CD4-positive, alpha-beta T cell treated with Interleukin-4 for 4 hours (primary cell): Measurements from ENCODE around the gene ADRB2.

Source experiments
- DNase-seq: peaks from one replicate; pipeline ENCODE4 v3.0.0-alpha.2; 2020

ADRB2 gene

DNA sequence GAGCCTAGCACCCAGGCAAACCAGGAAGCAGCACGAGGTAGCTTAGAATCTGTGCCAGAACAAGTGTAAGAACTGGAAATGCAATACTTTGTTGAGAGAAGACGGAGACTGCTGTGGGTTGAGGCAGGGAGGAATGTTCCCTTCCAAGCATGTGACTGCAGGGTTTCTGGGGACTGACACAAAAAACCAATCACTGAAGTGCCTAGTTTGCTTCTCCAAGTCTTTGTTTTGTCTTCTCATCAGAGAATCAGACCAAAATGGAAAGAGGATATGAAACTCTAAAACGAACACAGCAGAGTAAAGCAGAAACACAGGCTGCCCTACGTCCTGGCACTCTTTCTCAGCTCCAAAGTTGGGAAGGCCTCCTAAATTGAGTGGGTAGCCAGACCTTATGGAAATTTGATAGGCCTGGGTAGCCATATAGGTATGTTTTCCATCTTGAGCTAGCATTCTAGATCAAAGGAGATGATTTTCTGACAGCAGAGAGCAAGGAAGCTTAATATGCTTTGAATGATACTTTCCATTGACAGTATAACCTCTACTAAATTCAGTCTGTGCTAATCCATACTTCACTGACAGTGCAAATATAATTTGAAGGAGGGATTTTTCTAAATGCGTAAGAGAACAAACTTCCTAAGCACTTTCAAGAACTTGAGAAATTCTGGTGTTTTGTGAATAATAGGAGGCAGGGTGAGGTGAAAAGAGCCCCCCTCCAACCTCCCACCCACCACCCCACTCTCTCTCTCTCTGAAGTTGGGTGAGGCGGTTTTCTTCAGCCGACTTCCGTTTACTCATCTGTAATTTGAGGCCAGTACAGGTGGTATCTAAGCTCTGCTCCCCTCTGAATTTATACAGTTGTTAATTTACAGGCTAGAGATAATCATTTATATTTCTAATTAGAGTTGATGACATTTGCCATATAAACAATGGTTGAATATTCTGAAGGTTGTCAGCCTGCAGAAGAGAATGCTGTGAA is 5.5 kb downstream of the ADRB2 start:
- no peak for DNase-seq

DNA sequence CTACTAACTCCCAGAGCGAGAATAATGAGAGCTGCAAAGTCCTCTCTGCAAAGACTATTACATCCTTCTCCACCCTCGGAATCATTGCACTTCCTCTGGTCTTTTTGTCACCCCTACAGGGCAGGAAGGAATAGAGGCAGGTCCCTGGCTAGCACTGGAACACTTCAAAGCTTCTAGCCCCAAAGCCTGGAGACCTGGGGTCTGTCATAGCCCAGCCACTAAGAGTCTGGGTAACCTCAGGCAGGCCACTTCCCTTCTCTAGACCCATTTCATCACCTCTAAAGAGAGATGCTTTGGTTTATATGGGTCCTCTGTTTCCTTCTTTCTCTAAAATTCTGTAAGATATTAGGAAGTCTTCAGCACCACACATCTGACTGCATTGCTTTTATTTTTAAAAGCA is 6.7 kb downstream of the ADRB2 start:
- no peak for DNase-seq

DNA sequence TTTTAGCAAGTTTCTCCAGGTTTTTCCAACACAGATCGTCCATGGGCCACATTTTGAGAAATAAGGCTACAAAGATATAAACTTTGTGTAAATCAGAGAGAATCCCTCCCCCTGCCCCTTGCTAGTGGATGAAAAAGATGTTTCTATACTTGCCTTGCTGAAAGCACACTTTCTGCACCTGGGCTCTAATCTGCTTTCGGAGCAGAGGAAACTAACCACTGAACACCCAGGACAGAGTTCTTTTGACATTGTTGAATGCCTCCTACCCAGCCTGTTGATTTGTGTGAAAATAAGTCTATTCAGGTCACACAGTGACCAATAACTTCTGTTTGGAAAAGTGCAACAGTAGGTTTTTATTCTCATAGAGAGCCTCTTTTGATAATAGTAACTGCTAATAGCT is 7.5 kb downstream of the ADRB2 start:
- DNase-seq: no peak

DNA sequence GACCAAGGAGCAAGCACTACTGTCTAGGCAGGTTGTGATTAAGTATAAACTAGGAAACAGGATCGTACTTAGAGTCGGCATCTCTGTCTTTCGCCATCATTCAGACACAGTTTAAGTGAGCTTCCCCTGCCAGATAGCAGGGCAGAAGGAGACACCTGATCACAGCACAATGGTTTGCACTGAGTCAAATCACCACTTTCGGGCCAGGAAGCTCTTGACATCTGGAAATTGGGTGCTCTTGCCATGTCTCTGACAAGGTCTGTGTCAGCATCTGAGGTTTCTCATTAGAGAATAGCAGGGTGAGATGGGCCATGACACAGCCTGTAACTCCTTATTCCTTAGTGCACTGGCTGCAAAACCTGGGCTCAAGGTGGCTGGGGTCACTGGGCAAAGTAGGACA is 8.3 kb downstream of the ADRB2 start:
- DNase-seq: no peak

DNA sequence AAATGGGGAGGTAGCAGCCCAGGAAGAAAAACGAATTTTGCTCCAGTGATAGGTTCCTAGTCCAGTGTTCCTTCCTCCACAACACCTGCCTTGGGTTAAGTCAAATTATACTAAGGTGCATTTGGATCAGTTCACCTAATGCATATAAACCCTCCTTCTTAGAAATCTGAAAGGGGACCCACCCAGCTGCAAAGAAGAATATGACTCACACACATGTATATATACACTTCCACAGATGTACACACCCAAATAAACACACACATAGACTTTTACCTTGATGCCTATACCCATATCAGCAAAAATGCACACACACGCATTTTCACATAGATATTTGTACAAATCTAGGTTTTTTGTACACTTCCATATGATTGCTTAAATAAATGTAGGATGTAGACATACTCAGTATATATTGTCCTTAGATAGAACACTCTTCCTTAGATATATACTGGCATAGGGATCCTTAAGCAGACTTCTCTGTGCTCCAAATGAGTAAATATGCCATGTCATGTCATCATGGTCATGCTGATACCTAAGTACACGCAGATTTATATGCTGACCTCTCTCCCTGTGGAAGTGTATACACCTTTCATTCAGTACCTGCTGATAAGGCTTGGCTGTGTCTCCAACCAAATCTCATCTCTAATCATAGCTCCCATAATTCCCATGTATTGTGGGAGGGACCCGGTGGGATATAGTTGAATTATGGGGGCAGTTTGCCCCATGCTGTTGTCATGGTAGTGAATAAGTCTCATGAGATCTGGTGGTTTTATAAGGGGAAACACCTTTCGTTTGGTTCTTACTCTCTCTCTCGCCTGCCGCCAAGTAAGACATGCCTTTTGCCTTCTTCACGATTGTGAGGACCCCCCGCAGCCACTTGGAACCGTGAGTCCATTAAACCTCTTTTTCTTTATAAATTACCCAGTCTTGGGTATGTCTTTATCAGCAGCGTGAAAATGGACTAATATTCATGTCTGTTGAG is 10.2 kb downstream of the ADRB2 start:
- DNase-seq: no peak

DNA sequence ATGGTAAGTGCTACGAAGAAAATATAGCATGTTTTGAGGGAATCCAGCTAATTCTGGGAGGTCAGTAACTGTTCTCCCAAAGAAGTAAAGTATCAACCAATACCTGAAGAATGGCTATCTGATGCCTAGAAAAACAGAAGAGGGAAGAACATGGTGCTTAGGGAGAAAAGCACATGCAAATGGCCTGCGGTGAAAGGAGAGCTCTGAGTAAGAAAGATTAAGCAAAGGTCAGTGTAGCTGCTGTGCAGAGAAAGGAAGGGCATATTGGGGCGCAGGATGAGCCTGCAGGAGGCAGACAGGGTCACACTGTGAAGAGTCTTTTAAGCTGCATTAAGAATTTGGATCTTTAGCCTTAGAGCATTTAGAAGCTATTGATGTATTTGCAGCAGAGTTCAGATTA is 11.0 kb downstream of the ADRB2 start:
- DNase-seq: no peak

DNA sequence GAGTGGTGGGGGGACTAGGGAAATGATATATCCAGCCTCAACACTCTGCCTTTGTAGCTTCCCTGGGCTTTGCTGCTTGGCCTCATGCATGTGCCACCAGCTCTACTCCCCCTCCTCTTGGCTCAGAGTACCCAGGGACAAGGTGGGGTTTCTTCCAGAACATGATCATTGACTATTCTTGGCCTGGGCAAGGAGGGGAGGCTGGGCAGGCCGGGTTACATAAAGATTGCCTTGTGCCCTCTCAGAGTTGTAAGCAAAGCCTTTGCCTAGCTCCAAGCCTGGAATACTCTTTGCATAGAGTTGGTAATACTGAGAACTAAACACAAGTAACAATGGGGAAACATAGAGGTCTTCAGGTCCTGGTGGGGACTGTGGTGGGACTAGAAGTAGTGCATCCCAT is 11.9 kb downstream of the ADRB2 start:
- no peak for DNase-seq

DNA sequence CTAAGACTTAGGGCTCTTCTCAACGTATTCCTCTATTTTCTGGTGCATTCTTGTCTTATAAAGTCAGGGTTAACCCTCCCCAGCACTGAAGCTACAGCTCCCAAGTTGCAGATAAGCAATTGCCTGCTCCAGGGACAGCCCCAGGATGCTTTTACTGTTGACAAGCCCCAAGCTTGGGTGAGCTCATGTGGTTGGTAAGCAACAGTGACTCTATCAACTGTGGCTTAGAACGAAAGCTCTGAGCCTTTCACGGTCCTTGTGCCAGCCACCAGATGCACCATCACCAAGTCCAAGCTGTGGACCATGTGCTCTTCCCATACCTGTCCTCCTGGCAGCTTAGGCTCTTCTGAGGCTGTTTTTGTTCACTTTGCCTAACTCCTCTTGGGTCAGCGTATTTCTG is 13.5 kb downstream of the ADRB2 start:
- no peak for DNase-seq

DNA sequence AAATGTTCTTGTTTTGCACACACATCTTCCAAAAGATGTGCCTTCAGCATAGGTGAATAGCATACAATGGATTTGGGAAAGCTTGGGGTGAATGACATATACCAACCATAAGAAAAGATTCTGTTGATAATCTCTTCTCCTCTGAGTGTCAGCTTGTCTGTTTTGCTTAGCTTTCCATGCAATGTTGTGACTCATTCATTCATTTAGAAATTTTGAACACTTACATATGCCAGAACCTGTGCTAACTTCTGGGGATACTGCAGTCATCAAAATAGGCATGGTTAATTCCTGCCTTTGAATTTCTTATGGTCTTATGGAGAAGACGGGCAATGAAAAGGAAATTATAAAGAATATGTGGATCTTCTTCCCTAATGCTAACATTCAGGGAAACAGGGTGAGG is 14.1 kb downstream of the ADRB2 start:
- no peak for DNase-seq

DNA sequence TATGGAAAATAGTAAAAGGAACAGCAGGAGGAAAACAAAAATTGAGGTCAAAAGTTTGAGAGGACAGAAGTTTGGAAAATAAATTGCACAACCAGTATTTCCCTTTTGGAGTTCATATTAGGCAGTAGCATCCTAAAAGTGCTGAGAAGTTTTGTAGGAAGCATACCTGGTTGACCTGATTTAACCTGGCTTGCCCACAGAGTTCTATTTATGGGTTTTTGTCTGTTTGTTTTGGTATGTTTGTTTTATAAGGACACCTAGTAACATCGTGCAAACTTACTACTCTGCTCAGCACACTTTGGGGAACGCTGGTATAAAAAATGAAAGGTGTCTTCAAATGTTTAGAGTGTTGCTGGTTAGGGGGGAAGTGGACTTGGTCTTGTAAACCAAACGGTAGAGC is 15.1 kb downstream of the ADRB2 start:
- DNase-seq: no peak

DNA sequence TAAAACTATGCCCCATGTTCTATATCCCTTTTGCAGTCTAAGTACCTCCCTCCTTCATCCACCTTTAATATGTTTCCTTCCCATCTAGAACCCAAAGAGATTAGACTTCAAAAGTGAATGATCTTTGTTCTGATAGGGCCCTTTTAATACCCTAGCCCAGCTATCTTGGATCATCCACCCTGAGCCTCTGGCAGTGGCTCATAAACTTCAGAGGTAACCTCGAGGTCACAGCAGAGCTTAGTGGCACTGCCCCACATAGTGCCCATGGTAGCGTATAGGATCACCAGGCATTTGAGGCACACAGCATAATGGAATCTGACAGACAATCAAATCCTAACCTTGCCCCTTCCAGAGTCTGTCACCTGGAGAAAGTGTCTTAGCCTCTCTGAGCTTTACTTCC is 15.8 kb downstream of the ADRB2 start:
- no peak for DNase-seq

DNA sequence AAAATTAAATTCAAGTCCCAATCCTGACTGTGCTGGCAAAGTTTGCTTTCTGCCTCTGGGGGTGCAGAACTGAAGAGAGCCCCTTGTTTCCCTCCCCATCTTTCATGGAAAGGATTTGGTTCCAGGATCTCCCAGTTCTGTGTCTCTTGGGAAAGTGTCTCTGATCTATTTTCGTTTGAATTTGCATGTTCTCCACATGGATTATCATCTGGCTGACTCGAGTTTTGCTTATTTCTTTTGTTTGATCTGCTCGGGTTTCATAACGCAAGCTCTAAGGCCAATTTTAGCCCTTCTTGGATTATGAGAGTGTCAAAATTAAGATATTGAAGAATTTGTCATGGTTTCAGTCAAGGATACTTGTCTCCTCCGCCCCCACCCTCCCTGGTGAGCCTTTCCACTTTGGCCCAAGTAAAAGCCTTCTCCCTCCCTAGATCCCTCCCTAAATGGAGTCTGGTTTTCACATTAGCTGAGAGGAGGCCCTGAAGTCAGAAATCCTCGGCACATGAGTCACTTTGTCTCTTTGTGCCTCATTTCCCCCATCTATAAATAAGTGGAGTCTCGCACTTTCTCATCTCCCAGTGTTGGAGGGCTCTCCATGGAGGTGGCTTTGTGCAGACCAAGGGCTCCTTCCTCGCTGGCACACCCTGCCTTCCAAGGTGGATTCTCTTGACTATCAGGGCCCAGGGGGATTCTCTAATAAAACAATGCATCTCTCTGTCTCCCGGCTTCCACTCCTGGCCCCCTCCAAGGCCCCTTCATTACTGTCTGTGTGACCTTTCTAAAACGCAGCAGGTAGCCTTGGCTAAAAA is 17.3 kb downstream of the ADRB2 start:
- DNase-seq: no peak

DNA sequence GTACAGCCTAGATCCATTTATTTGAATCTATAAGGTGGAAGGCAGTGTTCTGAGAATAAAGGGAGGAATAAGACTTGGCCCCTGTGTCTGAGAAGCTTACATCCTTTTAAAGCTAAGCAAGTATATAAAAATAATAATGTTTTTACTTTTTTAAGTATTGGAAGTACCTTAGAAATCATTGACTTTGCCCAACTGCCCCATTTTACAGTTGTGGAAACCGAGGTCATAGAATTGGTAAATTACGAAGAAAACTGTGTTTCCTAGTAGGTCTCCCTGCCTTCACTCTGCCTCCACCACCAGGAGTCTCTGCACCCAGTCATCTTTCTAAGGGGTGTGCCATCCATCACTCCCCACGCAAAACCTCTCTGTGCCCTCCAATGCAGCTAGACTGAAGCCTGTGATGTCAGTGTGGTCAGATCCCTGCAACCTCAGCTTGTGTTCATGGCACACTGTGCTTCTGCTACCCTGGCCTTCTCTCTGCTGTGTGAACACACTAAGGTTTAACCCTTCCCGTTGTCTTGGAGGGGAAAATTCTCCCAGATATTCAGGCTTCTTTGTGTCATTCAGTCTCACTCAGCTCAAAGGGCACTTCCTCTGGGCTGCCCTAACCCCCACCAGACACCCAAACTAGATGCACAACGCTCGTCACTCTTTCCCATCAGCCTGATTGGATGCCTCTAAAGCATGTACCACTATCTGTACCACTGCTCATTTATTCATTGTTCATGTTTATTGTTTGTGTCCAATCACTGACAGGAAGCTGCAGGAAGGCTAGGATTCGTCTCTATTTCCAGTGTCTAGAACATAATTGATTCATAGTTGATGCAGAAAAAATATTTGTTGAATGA is 18.2 kb downstream of the ADRB2 start:
- DNase-seq: peak; percentile 60

DNA sequence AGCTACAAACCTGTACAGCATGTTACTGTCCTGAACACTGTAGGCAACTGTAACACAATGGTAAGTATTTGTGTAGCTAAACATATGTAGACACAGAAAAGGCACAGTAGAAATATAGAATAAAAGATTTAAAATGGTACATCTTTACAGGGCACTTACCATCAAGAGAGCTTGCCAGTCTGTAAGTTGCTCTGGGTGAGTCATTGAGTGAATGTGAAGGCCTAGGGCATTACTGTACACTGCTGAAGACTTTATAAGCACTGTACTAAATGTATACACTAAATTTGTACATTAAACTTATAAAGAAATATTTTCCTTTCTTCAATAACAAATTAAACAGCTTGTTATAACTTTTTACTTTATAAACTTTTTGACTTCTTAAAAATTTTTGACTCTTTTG is 20.5 kb downstream of the ADRB2 start:
- DNase-seq: no peak

DNA sequence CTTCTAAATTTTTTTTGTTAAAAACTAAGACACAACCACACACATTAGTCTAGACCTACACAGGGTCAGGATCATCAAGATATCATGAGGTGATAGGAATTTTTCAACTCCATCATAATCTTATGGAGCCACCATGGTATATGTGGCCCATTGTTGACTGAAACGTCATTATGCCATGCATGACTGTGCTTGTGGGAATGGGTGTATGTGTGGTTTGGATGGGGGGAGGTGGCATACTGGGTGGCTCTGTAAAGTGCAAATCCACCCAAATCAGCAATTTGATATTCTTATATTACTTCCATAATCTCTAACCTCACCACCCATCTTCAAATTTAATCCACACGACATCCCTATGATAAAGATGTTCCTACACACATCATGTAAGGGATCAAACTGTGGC is 21.0 kb downstream of the ADRB2 start:
- DNase-seq: no peak

DNA sequence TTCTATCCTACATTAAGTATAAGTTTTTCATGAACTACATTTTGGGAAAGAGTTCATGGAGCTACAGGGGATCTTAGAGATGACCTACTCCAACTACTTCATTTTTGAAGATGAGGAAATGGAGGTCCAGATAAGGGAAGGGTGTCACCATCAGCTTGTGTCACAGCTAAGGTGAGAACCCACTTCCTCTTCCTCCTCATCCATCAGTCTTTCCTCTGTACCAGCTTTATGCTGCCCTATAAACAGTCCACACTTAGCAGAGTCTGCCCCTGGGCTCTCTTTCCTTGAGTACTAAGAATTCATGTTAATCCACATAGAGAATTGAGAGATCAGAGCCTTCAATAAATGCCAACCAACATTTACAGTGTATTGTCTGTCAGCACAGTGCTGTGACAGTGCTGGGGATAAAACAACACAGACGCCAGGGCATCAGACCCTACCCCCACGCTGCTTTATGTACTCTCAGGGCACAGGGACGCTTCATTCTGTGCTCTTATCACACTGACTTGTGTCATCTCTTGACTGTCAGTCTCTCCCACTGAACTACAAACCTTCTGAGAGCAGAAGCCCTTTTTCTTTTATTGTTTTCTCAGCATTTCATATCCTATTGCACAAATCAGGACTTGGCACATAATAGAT is 22.1 kb downstream of the ADRB2 start:
- DNase-seq: peak; percentile 55

DNA sequence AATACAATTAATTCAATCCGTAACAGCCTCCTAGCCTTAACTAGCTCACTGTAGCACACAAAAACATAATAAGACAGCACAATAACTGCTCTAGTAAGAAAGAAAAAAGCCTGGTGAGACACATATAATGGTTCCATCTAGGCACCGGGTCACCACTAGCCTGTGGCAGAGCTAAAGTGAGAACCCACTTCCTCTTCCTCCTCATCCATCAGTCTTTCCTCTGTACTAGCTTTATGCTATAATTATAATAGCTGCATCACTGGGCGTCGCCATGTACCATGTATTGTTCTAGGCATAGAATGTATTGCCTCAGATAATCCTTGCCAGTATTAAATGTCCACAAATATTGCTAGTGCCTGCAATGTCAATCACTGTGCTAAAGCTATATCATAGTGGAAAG is 23.1 kb downstream of the ADRB2 start:
- peak; percentile 69 for DNase-seq

DNA sequence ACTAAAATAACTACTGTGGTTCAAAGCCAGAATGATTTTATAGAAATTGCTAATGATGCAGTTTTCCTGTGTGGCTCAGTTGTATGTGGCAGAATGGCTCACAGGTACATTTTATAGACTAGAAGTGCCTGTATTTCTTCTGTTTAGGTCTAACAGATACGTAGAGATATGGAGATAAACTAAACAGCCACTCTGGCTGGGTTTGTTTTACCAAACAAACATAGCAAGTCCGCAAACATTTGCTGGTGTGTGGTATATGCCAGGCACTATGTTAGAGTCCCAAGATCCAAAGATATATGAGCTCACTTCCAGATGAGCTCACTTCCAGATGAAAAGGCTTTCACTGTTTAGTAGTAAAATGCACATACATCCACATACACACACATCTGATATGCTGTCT is 24.4 kb downstream of the ADRB2 start:
- no peak for DNase-seq

DNA sequence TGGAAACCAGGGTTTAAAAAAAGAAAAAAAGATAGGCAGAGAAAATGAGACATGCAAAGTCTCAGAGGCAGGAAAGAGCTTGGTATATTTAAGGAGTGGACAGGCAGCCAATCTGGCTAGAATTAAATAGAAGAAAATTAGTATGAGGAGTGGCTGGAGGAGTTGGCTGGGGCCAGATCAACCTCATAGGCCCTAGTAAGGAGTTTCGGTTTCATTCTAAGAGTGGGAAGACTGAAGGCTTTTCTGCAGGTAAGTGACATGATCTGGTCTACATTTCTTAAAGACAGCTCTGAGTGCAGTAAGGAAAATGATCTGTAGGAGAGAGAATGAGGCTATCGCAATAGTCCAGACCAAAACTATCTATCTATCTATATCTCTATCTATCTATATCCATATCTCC is 27.5 kb downstream of the ADRB2 start:
- no peak for DNase-seq

DNA sequence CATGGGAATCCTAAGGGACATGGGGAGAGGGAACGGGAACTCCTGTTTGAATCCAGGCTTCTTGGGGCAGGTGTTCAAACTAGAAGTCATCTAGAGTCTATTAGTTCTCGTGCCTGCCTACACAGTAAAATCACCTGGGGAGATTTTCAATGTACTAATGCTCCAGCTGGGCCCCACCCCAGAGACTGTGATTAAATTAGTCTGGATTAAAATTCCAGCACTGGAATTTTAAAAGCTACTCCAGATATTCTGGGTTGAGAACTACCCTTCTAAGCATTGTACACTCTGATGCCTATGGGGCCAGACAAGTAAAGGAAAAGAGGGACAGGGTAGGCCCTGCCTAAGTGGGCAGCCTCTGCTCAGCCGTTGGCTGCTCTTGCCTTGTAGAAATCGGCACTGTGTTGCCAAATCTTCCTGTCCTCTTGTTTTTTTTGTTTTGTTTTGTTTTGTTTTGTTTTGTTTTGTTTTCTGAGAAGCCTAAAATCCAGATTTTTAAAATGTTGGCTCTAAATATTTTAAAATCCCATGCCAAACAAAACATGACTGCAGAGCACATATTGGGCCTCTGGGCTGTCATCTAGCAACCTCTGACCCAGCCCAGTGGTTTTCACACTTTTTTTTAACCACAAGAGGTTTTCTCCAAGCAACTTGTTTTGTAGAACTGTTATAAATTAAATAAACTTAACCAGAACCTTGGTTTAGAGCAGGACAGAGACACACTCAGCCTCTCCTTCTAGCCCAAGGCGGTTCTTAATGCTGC is 29.0 kb downstream of the ADRB2 start:
- DNase-seq: peak; percentile 70

DNA sequence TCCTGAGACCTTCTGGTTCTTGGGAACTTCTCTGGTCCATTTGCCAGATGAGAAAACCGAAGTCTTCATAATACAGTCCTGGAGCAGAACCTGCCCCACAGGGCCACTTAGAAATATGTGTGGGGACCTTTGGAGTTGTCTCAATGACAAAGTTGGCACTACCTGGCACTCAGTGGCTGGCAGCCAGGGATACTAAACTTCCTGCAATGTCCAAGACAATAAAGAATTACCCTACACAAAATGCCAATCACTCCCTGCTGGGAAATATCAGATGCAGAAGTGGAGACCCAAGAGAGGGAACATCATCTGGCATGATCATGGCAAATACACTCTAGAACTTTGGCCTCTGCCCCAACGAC is 29.6 kb downstream of the ADRB2 start:
- DNase-seq: no peak
